Muscle of leg (tissue), 11 donors: ENCODE measurements around the gene LAMB2. TPM values are rescaled to one million over a fixed set of nuclear protein-coding genes. Genes with fewer than 3 reads are reported as not detected.

Experiments used
- DNase-seq: peaks from one replicate; pipeline ENCODE4 v3.0.0; 2013
- H3K27ac ChIP-seq: one replicate; pipeline ENCODE4 v1.5.1; 2013; ENCODE audit warnings: mild to moderate bottlenecking, low read length, control low read depth
- H3K27me3 ChIP-seq: one replicate; pipeline ENCODE4 v1.6.1; 2013; ENCODE audit warnings: low read length; ENCODE audit not compliant: control insufficient read depth, insufficient read depth
- H3K36me3 ChIP-seq: one replicate; pipeline ENCODE4 v1.6.1; 2013; ENCODE audit warnings: low read length; ENCODE audit not compliant: control insufficient read depth, insufficient read depth
- H3K4me1 ChIP-seq: one replicate; pipeline ENCODE4 v1.6.1; 2013; ENCODE audit warnings: low read length; ENCODE audit not compliant: control insufficient read depth, insufficient read depth
- H3K4me3 ChIP-seq: one replicate; pipeline ENCODE4 v1.5.1; 2013; ENCODE audit warnings: low read length, control low read depth
- H3K9me3 ChIP-seq: replicated peaks from 2 replicates; pipeline ENCODE4 v1.6.1; 2013; ENCODE audit warnings: low read depth, low read length; ENCODE audit not compliant: control insufficient read depth
- WGBS: methylation state at CpG from one replicate; pipeline ENCODE4 v1.1.5; 2013; ENCODE audit warnings: missing lambda C conversion rate; ENCODE audit not compliant: insufficient coverage; 5-methylcytosine and 5-hydroxymethylcytosine counted together
- polyA plus RNA-seq, 8 donors: library from polyadenylated mRNA; unstranded; fragments of 120-200 nt; gene quantifications; one replicate each; pipeline versions ENCODE4 v1.2.1 to v1.2.3, GENCODE V29; 2013; ENCODE audit warnings: inconsistent platforms in 1 of 8, low replicate concordance in 1 of 8; ENCODE audit not compliant: insufficient read length in 8 of 8, insufficient read depth in 1 of 8
- total RNA-seq: library from RNA; stranded (reverse); fragments of 120-200 nt; gene quantifications from one replicate; pipeline ENCODE4 v1.2.4, GENCODE V29; 2013

LAMB2 gene
- total and polyA plus RNA-seq, 9 donors, result 350 to 445 (median 382) TPM

- 95% methylated on average over 21 of the region's 21 CpGs for WGBS
- DNase-seq, result no peak
- Histone ChIP-seq H3K4me3 (no peak overlapping the region), H3K27ac (no peak overlapping the region), H3K9me3 (no peaks in the 10 kb centered on the region), H3K36me3 (peaks cover 27% of the 10 kb centered on the region), H3K27me3 (no peaks in the 10 kb centered on the region), H3K4me1 (peaks cover 16% of the 10 kb centered on the region)
These were observed 30.0 kb upstream of the LAMB2 start for GRCh38 chr3:49162751-49163419.

GRCh38 chr3:49161808-49162530 lies 29.1 kb upstream of the LAMB2 start:
- Histone ChIP-seq H3K36me3 (peaks cover 27% of the 10 kb centered on the region), H3K4me1 (peaks cover 16% of the 10 kb centered on the region), H3K9me3 (no peaks in the 10 kb centered on the region), H3K27me3 (no peaks in the 10 kb centered on the region), H3K27ac (no peak overlapping the region), H3K4me3 (no peak overlapping the region)
- no peak for DNase-seq
- WGBS, result 94% methylated on average over 2 of the region's 3 CpGs

DNA sequence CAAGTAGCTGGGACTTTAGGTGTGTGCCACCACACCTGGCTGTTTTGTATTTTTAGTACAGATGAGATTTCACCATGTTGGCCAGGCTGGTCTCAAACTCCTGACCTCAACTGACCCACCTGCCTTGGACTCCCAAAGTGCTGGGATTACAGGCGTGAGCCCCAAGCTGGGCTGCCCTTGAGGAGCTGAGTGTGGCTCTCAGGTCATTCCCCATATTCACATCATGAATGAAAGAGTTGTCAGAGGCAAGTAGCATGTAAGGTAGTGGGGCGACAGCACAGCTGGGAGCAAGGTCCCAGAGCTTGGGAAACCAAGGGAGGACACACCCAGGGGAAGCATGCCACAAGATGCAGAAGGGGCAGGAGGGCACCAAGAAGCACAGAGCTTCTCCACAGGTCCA lies 28.3 kb upstream of the LAMB2 start:
- Histone ChIP-seq H3K4me3 (no peak overlapping the region), H3K27ac (no peak overlapping the region), H3K27me3 (no peaks in the 10 kb centered on the region), H3K4me1 (peaks cover 11% of the 10 kb centered on the region), H3K36me3 (peaks cover 27% of the 10 kb centered on the region), H3K9me3 (no peaks in the 10 kb centered on the region)
- DNase-seq, result no peak
- 100% methylated on average over 1 of the region's 2 CpGs for WGBS

GRCh38 chr3:49158792-49159191 lies 25.9 kb upstream of the LAMB2 start:
- WGBS, result 58% methylated on average over 2 of the region's 2 CpGs
- Histone ChIP-seq H3K27me3 (no peaks in the 10 kb centered on the region), H3K27ac (no peak overlapping the region), H3K9me3 (no peaks in the 10 kb centered on the region), H3K4me3 (no peak overlapping the region), H3K36me3 (peaks cover 23% of the 10 kb centered on the region), H3K4me1 (no peaks in the 10 kb centered on the region)
- no peak for DNase-seq

DNA sequence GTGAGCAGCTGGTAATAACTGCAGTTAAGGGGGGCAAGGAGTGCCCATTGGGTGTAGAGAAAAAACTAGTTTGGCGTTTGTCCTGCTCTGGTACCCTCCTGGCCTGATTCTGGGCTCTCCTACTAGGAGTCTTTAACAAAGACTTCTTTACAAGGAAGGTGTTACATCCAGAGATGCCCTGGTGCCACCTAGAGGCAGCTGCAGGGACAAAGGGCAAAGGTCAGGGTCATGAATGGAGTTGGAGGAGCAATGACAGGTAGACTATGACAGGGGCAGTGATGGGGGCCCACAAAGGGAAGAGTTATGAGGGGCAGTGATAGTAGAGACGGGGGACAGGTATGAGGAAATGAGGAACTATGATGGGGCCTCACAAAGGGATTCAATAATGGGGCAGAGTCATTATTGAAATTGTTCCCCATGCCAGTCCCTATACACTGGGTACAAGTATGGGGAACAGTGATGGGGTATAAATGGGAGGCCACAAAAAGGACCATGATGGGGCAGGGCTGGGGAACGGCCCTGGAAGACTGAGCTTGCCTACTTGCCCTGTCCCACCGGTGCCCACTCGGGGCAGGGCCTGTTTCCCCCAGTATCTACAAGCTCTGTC lies 25.4 kb upstream of the LAMB2 start:
- H3K27me3 ChIP-seq, result no peaks in the 10 kb centered on the region
- WGBS, result 45% methylated on average over 2 of the region's 5 CpGs
- no peak overlapping the region for H3K4me3 ChIP-seq
- no peak overlapping the region for H3K27ac ChIP-seq
- H3K36me3 ChIP-seq, result peaks cover 17% of the 10 kb centered on the region
- H3K9me3 ChIP-seq, result no peaks in the 10 kb centered on the region
- no peaks in the 10 kb centered on the region for H3K4me1 ChIP-seq
- DNase-seq, result no peak

DNA sequence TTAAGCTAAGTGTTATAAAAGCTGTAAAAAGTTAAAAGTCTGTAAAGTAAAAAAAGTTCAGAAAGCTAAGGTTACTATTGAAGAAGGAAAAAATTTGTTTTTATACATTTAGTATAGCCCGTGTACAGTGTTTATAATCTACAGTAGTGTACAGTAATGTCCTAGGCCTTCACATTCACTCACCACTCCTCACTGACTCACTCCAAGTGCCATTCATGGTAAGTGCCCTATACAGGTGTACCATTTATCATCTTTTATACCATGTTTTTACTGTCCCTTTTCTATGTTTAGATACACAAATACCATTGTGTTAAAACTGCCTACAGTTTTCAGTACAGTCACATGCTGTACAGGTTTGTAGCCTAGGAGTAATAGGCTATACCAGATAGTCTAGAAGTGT lies 24.4 kb upstream of the LAMB2 start:
- no CpG with 5 or more reads among the region's 1 CpG for WGBS
- H3K4me3 ChIP-seq, result no peak overlapping the region
- no peak for DNase-seq
- peaks cover 9% of the 10 kb centered on the region for H3K36me3 ChIP-seq
- no peaks in the 10 kb centered on the region for H3K4me1 ChIP-seq
- H3K27me3 ChIP-seq, result no peaks in the 10 kb centered on the region
- H3K9me3 ChIP-seq, result no peaks in the 10 kb centered on the region
- no peak overlapping the region for H3K27ac ChIP-seq

- H3K27ac ChIP-seq, result no peak overlapping the region
- no peaks in the 10 kb centered on the region for H3K9me3 ChIP-seq
- no peaks in the 10 kb centered on the region for H3K4me1 ChIP-seq
- H3K36me3 ChIP-seq, result no peaks in the 10 kb centered on the region
- H3K27me3 ChIP-seq, result no peaks in the 10 kb centered on the region
- 100% methylated on average over 1 of the region's 3 CpGs for WGBS
- no peak overlapping the region for H3K4me3 ChIP-seq
- no peak for DNase-seq
These were observed 20.6 kb upstream of the LAMB2 start for GRCh38 chr3:49153349-49153912.

DNA sequence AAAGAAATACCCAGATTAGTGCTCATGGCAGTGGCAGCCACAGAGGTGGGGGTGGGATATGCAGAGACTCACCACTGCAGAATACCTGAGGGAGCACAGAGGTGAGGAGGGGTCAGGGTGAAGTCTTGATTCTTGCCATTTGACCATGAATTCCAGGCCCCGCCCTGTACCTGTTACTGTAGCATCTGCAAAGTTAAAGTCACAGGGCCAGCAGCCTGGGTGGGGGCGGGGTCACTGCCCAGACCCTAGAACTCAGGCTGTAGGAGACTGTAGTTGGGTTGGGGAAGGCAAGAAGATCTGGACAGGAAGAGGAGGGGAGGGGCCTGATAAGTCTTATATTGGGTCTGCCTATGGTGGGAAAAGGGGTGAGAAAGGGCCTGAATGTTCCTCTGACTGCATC lies 18.8 kb upstream of the LAMB2 start:
- H3K9me3 ChIP-seq, result no peaks in the 10 kb centered on the region
- H3K4me3 ChIP-seq, result no peak overlapping the region
- H3K27ac ChIP-seq, result no peak overlapping the region
- no peaks in the 10 kb centered on the region for H3K27me3 ChIP-seq
- WGBS, result 81% methylated on average over 2 of the region's 2 CpGs
- DNase-seq, result no peak
- H3K4me1 ChIP-seq, result no peaks in the 10 kb centered on the region
- no peaks in the 10 kb centered on the region for H3K36me3 ChIP-seq

DNA sequence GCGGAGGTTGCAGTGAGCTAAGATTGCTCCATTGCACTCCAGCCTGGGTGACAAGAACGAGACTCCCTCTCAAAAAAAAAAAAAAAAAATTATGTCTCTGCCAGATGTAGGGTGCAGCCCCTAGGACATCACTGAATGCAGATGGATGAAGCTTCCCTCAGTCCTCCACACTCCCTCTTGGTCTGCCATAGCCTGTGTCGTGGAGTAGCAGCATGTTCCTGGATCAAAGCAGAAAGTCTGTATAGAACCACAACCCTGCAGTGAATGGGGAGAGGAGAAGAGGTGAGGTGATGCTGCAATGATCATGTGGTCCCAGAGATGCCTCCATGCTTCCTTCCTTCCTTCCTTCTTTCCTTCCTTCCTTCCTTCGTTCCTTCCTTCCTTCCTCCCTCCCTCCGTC lies 15.3 kb upstream of the LAMB2 start:
- DNase-seq, result no peak
- H3K9me3 ChIP-seq, result no peaks in the 10 kb centered on the region
- H3K4me1 ChIP-seq, result no peaks in the 10 kb centered on the region
- H3K36me3 ChIP-seq, result no peaks in the 10 kb centered on the region
- H3K27ac ChIP-seq, result no peak overlapping the region
- H3K27me3 ChIP-seq, result no peaks in the 10 kb centered on the region
- no peak overlapping the region for H3K4me3 ChIP-seq
- WGBS, result no CpG with 5 or more reads among the region's 5 CpGs

- Histone ChIP-seq H3K27ac (no peak overlapping the region), H3K4me1 (no peaks in the 10 kb centered on the region), H3K27me3 (peaks cover 4% of the 10 kb centered on the region), H3K36me3 (no peaks in the 10 kb centered on the region), H3K9me3 (no peaks in the 10 kb centered on the region), H3K4me3 (no peak overlapping the region)
- DNase-seq, result no peak
- WGBS, result no CpG with 5 or more reads among the region's 3 CpGs
These were observed 7.2 kb upstream of the LAMB2 start for GRCh38 chr3:49140080-49140479.
